ENCODE measurements around the gene DAGLA. TPM values are rescaled to one million over a fixed set of nuclear protein-coding genes. Genes with fewer than 3 reads are reported as not detected.

Gene DAGLA
- total and polyA plus RNA-seq, 2 of the 13 experiments (the other 11 are each of a cell fraction or from before 2014, with no cell fraction given) = 2.6 to 3.9 TPM

DNA sequence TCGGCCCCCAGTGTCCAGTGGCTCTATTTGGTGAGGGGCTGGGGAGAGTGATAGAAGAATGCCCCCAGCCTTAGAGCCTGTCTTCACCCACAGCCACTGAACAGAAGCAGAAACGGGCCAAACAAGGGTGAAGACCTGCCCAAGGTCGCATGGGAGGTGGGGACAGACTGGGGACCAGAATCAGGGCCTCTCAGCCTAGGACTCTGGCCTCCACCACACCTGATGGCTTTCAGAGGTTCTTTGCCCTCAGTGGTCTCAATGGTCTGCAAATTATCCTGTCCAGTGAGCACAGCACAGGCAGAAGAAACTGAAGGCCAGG, 67.7 kb downstream of the DAGLA start (continued):
- TF ChIP-seq PRMT3 (CRISPR knock-in tag; IDR thresholded peaks at IDR 0.05; ENCODE audit: borderline replicate concordance, low read depth) (no peak), ZSCAN31 (CRISPR knock-in tag; IDR thresholded peaks at IDR 0.05; ENCODE audit: low read depth) (no peak), ZC3H4 (CRISPR knock-in tag; IDR thresholded peaks at IDR 0.05; ENCODE audit: borderline replicate concordance) (no peak), ZNF577 (CRISPR knock-in tag; IDR thresholded peaks at IDR 0.05; ENCODE audit: borderline replicate concordance, low read depth) (no peak), ZNF772 (CRISPR knock-in tag; IDR thresholded peaks at IDR 0.05) (peak; percentile 17; the same call in 1 of the 2 replicates), ZFP36L2 (CRISPR knock-in tag; IDR thresholded peaks at IDR 0.05) (no peak), GATA4 (IDR thresholded peaks at IDR 0.05; ENCODE audit: borderline replicate concordance, low read depth) (no peak), TSC22D2 (CRISPR knock-in tag; IDR thresholded peaks at IDR 0.05; ENCODE audit: borderline replicate concordance) (no peak), SRY (CRISPR knock-in tag; IDR thresholded peaks at IDR 0.05) (0 out of 2 replicates have a peak, but pooled peaks have one; percentile 10), MAFF (IDR thresholded peaks at IDR 0.05; ENCODE audit: low read depth, low read length) (no peak), KDM2A (CRISPR knock-in tag; IDR thresholded peaks at IDR 0.05; ENCODE audit: borderline replicate concordance, low read depth) (no peak; the same call in 1 of the 2 replicates), ZSCAN20 (CRISPR knock-in tag; IDR thresholded peaks at IDR 0.05; ENCODE audit: borderline replicate concordance) (no peak), MTF2 (CRISPR knock-in tag; IDR thresholded peaks at IDR 0.05; ENCODE audit: borderline replicate concordance) (no peak)
- TF ChIP-seq, protein P1, sequence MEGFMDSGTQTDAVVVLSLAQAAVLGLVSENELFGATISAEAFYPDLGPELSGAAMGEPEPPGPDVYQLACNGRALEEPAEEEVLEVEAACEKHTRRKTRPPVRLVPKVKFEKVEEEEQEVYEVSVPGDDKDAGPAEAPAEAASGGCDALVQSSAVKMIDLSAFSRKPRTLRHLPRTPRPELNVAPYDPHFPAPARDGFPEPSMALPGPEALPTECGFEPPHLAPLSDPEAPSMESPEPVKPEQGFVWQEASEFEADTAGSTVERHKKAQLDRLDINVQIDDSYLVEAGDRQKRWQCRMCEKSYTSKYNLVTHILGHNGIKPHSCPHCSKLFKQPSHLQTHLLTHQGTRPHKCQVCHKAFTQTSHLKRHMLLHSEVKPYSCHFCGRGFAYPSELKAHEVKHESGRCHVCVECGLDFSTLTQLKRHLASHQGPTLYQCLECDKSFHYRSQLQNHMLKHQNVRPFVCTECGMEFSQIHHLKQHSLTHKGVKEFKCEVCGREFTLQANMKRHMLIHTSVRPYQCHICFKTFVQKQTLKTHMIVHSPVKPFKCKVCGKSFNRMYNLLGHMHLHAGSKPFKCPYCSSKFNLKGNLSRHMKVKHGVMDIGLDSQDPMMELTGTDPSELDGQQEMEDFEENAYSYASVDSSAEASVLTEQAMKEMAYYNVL (CRISPR knock-in tag; IDR thresholded peaks at IDR 0.05; ENCODE audit: borderline replicate concordance) = 0 out of 2 replicates have a peak, but pooled peaks have one; percentile 2
- TF ChIP-seq, protein P2, sequence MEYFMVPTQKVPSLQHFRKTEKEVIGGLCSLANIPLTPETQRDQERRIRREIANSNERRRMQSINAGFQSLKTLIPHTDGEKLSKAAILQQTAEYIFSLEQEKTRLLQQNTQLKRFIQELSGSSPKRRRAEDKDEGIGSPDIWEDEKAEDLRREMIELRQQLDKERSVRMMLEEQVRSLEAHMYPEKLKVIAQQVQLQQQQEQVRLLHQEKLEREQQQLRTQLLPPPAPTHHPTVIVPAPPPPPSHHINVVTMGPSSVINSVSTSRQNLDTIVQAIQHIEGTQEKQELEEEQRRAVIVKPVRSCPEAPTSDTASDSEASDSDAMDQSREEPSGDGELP (IDR thresholded peaks at IDR 0.05; ENCODE audit: borderline replicate concordance, low read depth) = 0 out of 2 replicates have a peak, but pooled peaks have one; percentile 1
- TF ChIP-seq, protein P3, sequence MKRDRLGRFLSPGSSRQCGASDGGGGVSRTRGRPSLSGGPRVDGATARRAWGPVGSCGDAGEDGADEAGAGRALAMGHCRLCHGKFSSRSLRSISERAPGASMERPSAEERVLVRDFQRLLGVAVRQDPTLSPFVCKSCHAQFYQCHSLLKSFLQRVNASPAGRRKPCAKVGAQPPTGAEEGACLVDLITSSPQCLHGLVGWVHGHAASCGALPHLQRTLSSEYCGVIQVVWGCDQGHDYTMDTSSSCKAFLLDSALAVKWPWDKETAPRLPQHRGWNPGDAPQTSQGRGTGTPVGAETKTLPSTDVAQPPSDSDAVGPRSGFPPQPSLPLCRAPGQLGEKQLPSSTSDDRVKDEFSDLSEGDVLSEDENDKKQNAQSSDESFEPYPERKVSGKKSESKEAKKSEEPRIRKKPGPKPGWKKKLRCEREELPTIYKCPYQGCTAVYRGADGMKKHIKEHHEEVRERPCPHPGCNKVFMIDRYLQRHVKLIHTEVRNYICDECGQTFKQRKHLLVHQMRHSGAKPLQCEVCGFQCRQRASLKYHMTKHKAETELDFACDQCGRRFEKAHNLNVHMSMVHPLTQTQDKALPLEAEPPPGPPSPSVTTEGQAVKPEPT (CRISPR knock-in tag; IDR thresholded peaks at IDR 0.05; ENCODE audit: low read depth) = 0 out of 2 replicates have a peak, but pooled peaks have one; percentile 5
- TF ChIP-seq, protein P4, sequence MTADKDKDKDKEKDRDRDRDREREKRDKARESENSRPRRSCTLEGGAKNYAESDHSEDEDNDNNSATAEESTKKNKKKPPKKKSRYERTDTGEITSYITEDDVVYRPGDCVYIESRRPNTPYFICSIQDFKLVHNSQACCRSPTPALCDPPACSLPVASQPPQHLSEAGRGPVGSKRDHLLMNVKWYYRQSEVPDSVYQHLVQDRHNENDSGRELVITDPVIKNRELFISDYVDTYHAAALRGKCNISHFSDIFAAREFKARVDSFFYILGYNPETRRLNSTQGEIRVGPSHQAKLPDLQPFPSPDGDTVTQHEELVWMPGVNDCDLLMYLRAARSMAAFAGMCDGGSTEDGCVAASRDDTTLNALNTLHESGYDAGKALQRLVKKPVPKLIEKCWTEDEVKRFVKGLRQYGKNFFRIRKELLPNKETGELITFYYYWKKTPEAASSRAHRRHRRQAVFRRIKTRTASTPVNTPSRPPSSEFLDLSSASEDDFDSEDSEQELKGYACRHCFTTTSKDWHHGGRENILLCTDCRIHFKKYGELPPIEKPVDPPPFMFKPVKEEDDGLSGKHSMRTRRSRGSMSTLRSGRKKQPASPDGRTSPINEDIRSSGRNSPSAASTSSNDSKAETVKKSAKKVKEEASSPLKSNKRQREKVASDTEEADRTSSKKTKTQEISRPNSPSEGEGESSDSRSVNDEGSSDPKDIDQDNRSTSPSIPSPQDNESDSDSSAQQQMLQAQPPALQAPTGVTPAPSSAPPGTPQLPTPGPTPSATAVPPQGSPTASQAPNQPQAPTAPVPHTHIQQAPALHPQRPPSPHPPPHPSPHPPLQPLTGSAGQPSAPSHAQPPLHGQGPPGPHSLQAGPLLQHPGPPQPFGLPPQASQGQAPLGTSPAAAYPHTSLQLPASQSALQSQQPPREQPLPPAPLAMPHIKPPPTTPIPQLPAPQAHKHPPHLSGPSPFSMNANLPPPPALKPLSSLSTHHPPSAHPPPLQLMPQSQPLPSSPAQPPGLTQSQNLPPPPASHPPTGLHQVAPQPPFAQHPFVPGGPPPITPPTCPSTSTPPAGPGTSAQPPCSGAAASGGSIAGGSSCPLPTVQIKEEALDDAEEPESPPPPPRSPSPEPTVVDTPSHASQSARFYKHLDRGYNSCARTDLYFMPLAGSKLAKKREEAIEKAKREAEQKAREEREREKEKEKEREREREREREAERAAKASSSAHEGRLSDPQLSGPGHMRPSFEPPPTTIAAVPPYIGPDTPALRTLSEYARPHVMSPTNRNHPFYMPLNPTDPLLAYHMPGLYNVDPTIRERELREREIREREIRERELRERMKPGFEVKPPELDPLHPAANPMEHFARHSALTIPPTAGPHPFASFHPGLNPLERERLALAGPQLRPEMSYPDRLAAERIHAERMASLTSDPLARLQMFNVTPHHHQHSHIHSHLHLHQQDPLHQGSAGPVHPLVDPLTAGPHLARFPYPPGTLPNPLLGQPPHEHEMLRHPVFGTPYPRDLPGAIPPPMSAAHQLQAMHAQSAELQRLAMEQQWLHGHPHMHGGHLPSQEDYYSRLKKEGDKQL (CRISPR knock-in tag; IDR thresholded peaks at IDR 0.05; ENCODE audit: low read depth) = no peak
- TF ChIP-seq, protein P5, sequence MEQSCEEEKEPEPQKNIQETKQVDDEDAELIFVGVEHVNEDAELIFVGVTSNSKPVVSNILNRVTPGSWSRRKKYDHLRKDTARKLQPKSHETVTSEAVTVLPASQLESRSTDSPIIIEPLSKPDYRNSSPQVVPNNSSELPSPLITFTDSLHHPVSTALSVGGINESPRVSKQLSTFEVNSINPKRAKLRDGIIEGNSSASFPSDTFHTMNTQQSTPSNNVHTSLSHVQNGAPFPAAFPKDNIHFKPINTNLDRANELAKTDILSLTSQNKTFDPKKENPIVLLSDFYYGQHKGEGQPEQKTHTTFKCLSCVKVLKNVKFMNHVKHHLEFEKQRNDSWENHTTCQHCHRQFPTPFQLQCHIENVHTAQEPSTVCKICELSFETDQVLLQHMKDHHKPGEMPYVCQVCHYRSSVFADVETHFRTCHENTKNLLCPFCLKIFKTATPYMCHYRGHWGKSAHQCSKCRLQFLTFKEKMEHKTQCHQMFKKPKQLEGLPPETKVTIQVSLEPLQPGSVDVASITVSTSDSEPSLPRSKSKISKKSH (CRISPR knock-in tag; IDR thresholded peaks at IDR 0.05; ENCODE audit: borderline replicate concordance) = no peak
